ENCODE results near the gene GRIA2.

The GRIA2 gene

DNA sequence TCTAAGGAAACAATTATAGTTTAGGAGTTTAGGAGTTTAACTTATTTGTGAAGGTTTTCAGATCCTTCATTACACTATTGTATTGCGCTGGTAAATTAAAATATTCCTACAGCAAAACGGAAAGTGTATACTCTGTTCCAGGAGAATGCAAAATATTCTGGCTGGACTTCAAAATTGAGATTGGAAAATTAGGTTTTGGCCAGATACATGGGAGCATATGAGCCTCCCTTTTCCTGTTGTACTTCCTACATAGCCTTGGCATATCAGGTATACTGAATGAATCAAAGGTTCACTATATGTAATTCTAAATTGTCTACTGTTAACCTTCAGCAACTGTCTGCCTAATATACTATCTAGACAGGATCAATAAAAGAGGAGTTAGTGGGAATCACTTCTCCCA is 25.2 kb upstream of the GRIA2 start:
- Histone ChIP-seq H3K27ac (ENCODE audit: poor library complexity, severe bottlenecking) (no peak overlapping the region), H3K4me3 (ENCODE audit: severe bottlenecking) (no peak overlapping the region), H3K27me3 (ENCODE audit: insufficient read depth, poor library complexity, severe bottlenecking) (no peaks in the 10 kb centered on the region), H3K36me3 (ENCODE audit: low read depth) (no peaks in the 10 kb centered on the region), H3K4me1 (ENCODE audit: insufficient read depth, poor library complexity, severe bottlenecking) (no peaks in the 10 kb centered on the region), H3K9me3 (ENCODE audit: severe bottlenecking) (no peaks in the 10 kb centered on the region)
- TF ChIP-seq, protein P1, sequence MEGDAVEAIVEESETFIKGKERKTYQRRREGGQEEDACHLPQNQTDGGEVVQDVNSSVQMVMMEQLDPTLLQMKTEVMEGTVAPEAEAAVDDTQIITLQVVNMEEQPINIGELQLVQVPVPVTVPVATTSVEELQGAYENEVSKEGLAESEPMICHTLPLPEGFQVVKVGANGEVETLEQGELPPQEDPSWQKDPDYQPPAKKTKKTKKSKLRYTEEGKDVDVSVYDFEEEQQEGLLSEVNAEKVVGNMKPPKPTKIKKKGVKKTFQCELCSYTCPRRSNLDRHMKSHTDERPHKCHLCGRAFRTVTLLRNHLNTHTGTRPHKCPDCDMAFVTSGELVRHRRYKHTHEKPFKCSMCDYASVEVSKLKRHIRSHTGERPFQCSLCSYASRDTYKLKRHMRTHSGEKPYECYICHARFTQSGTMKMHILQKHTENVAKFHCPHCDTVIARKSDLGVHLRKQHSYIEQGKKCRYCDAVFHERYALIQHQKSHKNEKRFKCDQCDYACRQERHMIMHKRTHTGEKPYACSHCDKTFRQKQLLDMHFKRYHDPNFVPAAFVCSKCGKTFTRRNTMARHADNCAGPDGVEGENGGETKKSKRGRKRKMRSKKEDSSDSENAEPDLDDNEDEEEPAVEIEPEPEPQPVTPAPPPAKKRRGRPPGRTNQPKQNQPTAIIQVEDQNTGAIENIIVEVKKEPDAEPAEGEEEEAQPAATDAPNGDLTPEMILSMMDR (IDR thresholded peaks at IDR 0.05; ENCODE audit: poor library complexity, severe bottlenecking): no peak
- DNase-seq (ENCODE audit: low spot score): no peak
- ATAC-seq (ENCODE audit: low read depth): no peak

DNA sequence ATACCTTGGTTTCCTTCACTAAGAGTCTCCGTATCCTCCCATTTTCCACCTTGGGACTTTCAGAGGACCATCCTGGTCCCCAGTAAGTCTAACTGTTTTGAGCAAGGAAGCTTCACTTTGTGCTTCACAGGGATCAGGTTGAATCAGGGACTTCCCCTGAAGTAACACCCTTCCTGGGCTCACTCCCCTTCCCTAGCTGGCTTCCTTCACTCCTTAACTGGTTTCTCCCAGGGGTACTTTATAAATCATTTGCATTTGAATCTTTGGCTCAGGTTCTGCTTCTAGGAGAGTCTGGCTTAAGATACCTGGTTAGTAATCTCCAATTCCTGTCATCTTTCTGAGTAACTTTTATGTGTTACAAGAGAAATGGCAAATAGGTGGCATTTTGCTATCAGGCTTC is 24.5 kb upstream of the GRIA2 start:
- TF ChIP-seq, protein P1 (IDR thresholded peaks at IDR 0.05; ENCODE audit: poor library complexity, severe bottlenecking): no peak
- H3K9me3 ChIP-seq (ENCODE audit: severe bottlenecking): no peaks in the 10 kb centered on the region
- H3K27me3 ChIP-seq (ENCODE audit: insufficient read depth, poor library complexity, severe bottlenecking): no peaks in the 10 kb centered on the region
- no peaks in the 10 kb centered on the region for H3K4me1 ChIP-seq (ENCODE audit: insufficient read depth, poor library complexity, severe bottlenecking)
- H3K4me3 ChIP-seq (ENCODE audit: severe bottlenecking): no peak overlapping the region
- ATAC-seq (ENCODE audit: low read depth) (no peak), DNase-seq (ENCODE audit: low spot score) (no peak)
- H3K27ac ChIP-seq (ENCODE audit: poor library complexity, severe bottlenecking): no peak overlapping the region
- H3K36me3 ChIP-seq (ENCODE audit: low read depth): no peaks in the 10 kb centered on the region

DNA sequence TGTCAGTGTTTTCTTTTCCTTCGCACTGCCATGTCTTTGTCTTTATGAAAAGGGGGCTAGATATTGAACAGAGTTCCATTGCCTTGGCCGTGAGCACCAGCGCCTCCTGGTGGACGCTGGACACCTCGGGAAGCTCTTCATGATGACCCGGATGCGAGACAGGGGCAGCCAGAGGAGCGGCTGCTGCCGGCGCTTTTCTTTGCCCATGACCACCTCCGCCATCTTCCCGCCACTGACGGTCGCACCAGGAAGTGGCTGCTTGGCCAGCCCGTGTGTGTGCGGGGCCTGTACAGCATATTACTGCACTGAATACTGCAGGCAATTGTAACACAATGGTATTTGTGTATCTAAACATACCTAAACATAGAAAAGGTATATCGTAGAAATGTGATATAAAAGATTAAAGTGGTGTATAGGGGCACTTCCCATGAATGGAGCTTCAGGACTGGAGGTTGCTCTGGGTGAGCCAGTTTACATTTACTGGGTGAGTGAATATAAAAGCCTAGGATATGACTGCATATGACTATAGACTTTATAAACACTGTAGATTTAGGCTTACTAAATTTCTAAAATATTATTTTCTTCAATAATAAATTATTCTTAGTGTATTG is 15.8 kb upstream of the GRIA2 start:
- no peak for DNase-seq (ENCODE audit: low spot score)
- H3K36me3 ChIP-seq (ENCODE audit: low read depth): no peaks in the 10 kb centered on the region
- TF ChIP-seq, protein P1 (IDR thresholded peaks at IDR 0.05; ENCODE audit: poor library complexity, severe bottlenecking): peak; percentile 45

DNA sequence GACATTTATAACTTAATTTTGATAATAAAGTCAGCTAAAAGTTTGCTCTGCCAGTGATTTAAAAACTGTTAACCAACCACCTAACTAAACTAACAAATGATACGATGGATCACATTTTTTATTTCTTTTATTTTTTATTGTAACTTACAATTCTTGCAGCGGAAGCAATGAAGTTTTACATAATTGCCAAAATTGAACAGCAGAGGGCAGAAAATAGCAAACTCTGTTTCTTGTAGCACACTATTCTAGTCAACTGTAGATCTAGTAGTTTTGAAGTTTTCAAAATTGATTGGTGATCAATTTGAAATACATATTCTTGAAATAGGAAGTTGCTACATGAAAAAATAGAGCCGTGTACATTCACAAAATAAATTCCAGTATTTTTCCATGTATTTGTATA is 2.8 kb upstream of the GRIA2 start:
- Histone ChIP-seq H3K4me3 (ENCODE audit: severe bottlenecking) (no peak overlapping the region), H3K9me3 (ENCODE audit: severe bottlenecking) (no peaks in the 10 kb centered on the region), H3K36me3 (ENCODE audit: low read depth) (no peaks in the 10 kb centered on the region), H3K27ac (ENCODE audit: poor library complexity, severe bottlenecking) (no peak overlapping the region), H3K27me3 (ENCODE audit: insufficient read depth, poor library complexity, severe bottlenecking) (peaks cover 35% of the 10 kb centered on the region), H3K4me1 (ENCODE audit: insufficient read depth, poor library complexity, severe bottlenecking) (no peaks in the 10 kb centered on the region)
- TF ChIP-seq, protein P1 (IDR thresholded peaks at IDR 0.05; ENCODE audit: poor library complexity, severe bottlenecking): peak; percentile 72
- ATAC-seq (ENCODE audit: low read depth): no peak
- DNase-seq (ENCODE audit: low spot score): no peak

More for the DNA sequence above, 15.8 kb upstream of the GRIA2 start:
- no peaks in the 10 kb centered on the region for H3K27me3 ChIP-seq (ENCODE audit: insufficient read depth, poor library complexity, severe bottlenecking)
- no peak for ATAC-seq (ENCODE audit: low read depth)
- H3K4me1 ChIP-seq (ENCODE audit: insufficient read depth, poor library complexity, severe bottlenecking): no peaks in the 10 kb centered on the region
- no peak overlapping the region for H3K4me3 ChIP-seq (ENCODE audit: severe bottlenecking)
- H3K27ac ChIP-seq (ENCODE audit: poor library complexity, severe bottlenecking): no peak overlapping the region
- H3K9me3 ChIP-seq (ENCODE audit: severe bottlenecking): no peaks in the 10 kb centered on the region

DNA sequence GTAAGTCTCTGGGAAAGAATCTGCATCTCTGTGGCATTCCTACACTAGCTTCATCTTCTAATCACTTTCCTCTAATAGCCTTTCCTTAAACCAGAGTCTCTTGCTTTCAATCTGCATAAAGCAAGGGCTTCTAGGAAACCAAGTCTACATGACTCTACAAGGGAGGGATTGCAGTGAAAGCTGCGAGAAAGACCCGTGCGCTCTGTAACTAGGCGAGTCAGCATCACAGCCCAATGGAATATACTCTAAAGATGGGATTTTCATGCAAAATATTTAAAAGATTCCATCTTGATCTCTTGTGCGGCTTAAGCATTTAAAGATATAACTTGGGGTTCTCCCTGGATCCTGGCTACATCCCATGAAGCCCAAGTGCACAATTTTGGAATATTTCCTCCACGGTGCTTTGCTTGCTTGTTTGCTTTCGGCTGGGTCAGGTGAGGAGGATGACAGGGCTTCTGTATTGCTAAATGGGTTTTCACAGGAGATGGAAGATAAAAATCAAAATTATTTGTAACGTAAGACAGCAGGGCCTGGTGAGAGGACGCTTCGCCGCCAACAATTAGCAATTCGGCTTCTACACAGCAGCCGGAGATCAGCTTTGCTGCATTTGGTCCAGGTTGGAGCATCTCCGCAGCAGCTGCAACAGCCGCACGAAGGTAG is 687 bp upstream of the GRIA2 start:
- no peaks in the 10 kb centered on the region for H3K9me3 ChIP-seq (ENCODE audit: severe bottlenecking)
- TF ChIP-seq, protein P1 (IDR thresholded peaks at IDR 0.05; ENCODE audit: poor library complexity, severe bottlenecking): no peak
- ATAC-seq (ENCODE audit: low read depth) (no peak), DNase-seq (ENCODE audit: low spot score) (no peak)
- H3K4me1 ChIP-seq (ENCODE audit: insufficient read depth, poor library complexity, severe bottlenecking): no peaks in the 10 kb centered on the region
- no peaks in the 10 kb centered on the region for H3K36me3 ChIP-seq (ENCODE audit: low read depth)
- H3K27me3 ChIP-seq (ENCODE audit: insufficient read depth, poor library complexity, severe bottlenecking): peaks cover 55% of the 10 kb centered on the region
- H3K4me3 ChIP-seq (ENCODE audit: severe bottlenecking): no peak overlapping the region
- no peak overlapping the region for H3K27ac ChIP-seq (ENCODE audit: poor library complexity, severe bottlenecking)
